Measurements from ENCODE around the gene LACRT. TPM values are rescaled to one million over a fixed set of nuclear protein-coding genes. Genes with fewer than 3 reads are reported as not detected.

Gene LACRT
- total RNA-seq, 1 donor from 2014 or later, result not detected

DNA sequence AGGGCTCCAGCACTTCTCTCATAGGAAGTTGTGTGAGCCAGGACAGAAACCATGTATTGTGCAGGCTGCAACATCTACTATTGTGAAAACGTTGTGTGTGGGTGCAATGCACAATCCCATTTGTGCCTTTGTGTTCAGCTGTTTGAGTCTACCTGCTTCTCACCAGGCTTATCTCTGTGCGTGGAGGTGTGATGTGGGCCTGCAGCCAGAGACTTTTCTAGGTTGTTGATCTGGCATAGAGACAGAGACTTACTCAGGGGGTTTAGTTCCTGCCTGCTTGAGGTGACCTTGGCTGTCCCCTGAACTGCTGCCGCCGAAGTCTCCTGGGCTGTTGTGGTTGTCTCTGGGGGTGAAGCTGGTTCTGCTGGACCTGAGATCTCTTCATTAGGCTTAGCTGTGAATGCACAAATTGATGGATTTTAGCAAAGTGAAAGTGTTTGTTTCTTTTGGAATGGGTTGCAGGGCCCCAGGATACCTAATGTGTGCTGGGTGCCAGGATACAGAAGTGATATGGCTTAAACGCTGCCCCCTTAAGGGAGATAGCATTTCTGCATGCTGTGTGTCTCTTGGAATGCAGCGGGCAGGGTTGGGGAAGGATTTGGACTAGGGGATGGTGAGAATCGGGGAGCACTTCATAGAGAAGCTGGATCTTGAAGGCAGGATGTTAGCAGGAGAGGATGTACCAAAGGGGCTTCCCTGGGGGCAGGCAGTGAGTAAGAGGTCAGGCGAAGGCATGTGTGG lies 2.5 kb downstream of the LACRT start:
- DNase-seq, result no peak

GRCh38 chr12:54631551-54631950 lies 3.1 kb downstream of the LACRT start:
- no peak for DNase-seq

GRCh38 chr12:54629925-54630324 lies 4.8 kb downstream of the LACRT start:
- no peak for DNase-seq

- no peak for DNase-seq
These were observed 6.4 kb downstream of the LACRT start for GRCh38 chr12:54628186-54628846.

DNA sequence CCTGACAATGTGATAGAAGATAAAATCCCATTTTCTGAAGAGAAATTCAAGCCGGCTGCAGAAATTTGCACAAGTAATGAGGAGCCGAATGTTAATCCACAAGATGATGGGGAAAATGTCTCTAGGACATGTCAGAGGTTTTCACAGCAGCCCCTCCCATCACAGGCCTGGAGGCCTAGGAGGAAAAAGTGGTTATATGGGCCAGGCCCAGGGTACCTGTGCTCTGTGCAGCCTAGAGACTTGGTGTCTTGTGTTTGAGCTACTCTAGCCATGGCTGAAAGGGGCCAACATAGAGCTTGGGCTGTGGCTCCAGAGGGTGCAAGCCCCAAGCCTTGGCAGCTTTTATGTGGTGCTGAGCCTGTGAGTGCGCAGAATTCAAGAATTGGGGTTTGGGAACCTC lies 7.4 kb downstream of the LACRT start:
- DNase-seq, result no peak

GRCh38 chr12:54625598-54625997 lies 9.1 kb downstream of the LACRT start:
- no peak for DNase-seq

DNA sequence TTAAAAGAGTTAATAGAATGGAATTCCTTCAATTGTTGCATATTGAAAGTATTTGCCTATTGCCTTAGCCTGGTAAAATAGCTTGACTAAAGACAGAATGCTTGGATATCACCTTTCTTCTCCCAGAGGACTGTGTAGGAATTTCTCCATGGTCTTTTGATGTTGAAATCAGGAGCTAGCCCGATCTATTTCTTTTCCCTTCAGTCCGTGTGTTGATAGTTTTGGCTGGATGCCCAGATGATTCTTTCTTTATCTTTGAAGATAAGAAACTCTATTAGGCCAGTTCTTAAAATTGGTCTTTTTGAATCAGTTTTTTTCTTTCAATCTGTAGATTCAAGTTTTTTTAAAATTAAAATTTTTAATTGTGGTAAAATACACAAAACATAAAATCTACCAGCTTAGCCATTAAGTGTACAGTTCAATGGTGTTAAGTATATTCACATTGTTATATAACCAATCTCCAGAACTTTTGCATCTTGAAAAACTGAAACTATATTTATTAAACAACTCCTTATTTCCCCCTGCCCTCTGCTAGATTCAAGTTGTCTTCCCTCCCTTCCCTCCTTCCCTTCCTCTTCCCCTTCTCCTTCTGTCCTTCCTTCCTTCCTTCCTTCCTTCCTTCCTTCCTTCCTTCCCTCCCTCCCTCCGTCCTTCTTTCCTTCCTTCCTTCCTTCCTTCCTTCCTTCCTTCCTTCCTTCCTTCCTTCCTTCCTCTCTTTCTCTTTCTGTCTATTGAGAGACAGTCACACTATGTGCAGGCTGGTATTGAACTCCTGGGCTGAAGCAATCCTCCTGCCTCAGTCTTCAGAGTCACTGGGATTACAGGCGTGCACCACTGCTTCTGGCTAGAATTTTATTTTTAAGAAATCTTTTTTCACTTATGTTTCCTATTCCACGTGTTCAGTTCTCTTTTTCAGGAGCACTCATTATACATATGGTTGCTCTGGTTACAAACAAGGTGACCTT lies 10.1 kb downstream of the LACRT start:
- DNase-seq, result no peak

GRCh38 chr12:54622463-54623183 lies 12.1 kb downstream of the LACRT start:
- no peak for DNase-seq

DNA sequence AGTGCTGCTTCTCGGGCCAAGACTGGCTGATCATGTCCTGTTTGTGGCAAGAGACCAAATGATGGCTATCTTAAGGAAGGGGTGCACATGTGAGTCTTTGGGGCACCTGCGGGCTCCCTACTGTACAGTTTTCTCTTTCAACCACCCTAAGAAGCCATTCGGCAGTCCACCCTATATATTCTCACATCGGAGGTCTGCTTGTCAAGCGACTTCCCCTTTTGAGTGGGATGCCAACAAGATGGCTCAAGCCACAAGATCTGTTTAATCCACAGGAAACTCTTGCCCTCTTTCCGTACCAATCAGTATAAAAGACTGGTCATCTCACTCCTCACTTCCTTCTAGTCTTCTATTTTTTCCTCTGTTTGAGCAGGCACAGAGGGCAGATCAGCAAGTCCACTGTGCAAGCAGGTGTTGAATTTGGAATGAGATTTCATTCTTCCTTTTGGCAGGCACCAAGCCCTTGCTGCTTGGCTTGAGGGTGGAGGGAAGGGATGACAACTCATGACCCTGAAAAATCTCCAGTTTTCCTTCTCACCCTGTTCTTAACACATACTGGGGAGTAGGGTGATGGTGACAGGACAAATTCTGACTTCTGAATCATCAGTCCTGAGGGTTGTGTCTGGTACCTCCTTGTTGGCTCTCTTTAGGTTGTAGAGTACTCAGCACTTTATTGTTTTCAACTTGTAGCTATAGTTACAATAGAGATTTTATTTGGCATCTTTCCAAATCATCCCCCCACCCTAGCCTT lies 17.6 kb downstream of the LACRT start:
- DNase-seq, result no peak

- no peak for DNase-seq
These were observed 22.4 kb downstream of the LACRT start for GRCh38 chr12:54612225-54612750.

DNA sequence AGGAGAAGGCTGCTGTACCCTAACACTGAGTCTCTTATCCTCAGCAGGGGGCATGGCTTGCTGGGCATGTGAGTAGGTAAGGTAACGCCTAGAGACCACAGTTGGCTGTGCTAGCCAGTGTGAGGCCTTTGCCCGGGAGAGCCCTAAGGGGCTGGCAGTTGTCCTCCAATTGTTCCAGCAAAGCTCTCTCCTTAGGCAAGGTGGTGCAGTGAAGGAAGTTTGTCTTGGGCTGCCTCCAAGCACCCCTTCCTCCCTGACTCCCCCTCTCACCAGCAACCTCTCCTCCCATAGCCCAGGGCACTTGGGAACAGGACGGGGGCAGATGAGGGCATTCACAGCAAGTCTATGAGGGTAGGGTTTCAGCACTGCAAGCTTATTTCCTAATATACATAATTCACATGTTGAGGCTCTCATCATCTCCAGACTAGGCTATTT lies 23.0 kb downstream of the LACRT start:
- no peak for DNase-seq

DNA sequence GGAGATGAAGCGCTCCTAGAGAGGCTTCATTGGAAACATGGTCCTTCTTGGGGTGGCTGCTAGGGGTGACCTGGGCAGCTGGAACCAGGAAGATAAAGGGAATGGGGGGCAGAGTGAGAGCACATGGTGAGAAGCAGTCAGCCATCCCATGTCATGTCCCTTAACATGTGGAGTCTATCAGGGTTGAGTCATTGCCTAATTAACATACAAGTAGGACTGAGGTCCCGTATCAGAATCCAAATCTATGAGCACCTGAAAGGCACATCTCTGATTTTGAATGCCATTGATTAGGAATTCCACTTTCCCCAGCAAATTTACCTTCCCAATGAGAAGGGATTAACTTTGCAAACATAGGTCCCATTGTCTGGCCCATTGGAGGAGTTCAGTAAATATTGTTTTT lies 25.9 kb downstream of the LACRT start:
- DNase-seq, result no peak

DNA sequence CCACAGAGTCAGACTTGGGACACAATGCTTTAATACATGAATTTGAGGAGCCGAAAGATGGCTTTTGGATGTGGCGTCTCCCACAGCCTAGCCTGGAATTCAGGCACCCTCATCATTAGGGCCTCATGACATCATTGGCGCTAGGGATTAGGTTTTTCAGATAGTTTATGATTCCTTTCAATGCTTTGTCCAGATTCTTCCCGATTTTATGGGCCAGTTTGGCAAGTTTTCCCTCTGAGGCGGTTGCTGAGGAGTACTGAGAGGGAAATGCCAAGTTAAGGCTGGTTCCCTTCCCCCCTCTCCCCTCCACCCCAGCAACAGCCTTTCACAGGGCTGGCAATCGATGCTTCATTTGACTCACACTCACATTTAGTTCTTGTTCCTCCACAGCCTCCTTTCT lies 26.5 kb downstream of the LACRT start:
- no peak for DNase-seq

- no peak for DNase-seq
These were observed 28.1 kb downstream of the LACRT start for GRCh38 chr12:54606556-54606955.

DNA sequence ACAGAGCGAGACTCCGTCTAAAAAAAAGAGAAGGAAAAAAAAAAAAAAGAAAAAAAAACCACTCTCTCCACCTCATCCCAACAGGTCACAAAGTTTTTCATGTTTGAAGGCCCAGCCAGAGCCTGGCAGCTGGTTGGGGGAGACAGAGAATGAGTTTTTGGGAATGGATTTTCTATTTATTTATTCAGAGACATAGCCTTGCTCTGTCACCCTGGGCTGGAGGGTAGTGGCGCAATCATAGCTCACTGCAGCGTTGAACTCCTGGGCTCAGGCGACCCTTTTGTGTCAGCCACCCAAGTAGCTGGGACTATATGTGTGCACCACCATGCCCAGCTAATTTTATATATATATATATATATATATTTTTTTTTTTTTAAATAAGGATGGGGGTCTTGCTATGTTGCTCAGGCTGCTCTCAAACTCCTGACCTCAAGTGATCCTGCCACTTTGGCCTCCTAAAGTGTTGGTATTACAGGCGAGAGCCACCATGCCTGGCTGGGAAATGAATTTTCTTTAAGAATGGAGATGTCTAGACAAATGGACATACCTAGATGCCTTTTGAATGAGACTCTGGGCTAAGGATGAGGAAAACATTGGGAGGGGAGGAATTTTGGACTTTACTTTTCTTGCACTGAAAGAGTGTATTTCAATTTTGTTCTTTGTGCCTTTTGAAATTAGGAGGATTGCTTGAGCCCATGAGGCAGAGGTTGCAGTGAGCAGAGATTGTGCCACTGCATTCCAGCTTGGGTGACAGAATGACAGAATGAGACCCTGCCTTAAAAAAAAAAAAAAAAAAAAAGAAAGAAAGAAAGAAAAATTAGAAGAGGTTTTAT lies 29.3 kb downstream of the LACRT start:
- DNase-seq, result no peak

- DNase-seq, result no peak
These were observed 30.3 kb downstream of the LACRT start for GRCh38 chr12:54604436-54604835.

DNA sequence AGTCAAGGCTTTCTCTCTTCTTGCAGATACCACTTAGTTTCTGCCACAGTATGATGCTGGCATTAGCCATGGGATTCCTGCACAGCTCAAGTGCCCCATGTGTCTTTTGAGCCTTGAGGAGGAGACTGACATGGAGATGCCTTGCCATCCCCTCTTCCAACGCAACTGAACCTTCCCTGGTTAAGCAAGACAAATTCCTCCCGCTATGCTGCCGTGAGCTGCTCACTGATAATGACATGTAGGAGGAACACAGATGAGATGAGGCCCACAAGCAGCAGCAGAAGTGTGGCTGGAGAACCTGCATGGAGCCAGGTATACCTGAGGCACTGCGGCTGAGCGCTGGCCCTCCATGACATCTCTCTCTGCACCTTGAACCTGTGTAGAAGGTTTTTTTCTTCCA lies 30.8 kb downstream of the LACRT start:
- no peak for DNase-seq

DNA sequence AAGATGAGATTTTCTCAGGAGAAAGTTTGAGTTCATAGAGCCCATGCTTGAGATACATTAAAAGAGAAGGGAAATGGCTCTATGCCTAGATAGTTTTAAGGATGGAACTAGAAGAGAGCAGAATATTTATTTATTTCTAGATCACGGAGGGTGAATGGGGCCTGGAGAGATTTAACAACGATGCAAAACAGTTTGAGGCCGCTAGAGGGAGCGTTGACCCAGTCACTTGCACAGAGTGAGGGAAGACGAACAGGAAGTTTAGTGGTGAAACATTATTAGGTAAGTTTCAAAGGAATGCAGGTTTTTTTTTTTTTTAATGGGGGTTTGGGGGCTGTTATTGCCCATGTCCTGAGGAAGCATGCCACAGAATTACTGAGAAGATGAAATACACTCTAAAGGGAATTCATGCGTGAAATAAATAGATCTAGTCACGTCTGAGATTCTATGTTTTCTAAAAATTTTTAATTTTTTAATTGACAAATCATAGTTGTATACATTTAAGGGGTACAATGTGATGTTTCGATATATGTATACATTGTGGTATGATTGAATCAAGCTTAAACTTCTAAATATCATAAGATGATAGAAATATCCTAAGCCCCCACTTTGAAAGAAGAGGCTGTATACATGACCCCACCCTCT lies 31.4 kb downstream of the LACRT start:
- no peak for DNase-seq

DNA sequence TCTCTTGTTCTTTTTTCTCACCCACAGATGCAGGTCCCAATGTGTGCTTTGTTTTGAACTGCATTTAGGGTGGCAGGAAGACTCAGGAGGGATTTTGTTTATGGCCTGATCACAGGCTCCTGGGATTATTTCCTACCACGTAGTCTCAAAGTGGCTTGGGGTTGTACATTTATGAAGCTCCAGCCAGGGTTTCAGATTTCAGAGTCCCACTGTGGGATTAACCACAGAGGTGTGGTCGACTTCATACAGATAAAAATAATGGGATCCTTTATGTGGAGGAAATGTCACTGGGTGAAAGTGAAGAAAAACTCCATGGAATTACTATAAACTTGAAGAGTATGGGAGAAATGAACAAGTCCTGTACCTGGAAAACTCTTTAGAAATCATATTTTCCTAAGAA lies 32.0 kb downstream of the LACRT start:
- no peak for DNase-seq

GRCh38 chr12:54601841-54602240 lies 32.9 kb downstream of the LACRT start:
- no peak for DNase-seq

All from occipital lobe (tissue), 2 donors.